HUES48 (cell line): ENCODE data around the gene CITED2.
A peak's percentile ranks its signal among the peaks of the same experiment; 100 is the strongest.
"Not testable (repeated sequence)": the region's sequence is repeated elsewhere in the genome, so short reads cannot be mapped to it uniquely, and the experiment has no call there.

Source experiments
- H3K27ac ChIP-seq: one replicate; pipeline ENCODE4 v1.7.0; 2013; ENCODE audit warnings: low read depth, low read length, inconsistent platforms
- H3K27me3 ChIP-seq: 2 replicates; pipeline ENCODE4 v1.6.1; 2013; ENCODE audit warnings: mild to moderate bottlenecking, low read length; ENCODE audit not compliant: control insufficient read depth, insufficient read depth
- H3K36me3 ChIP-seq: 2 replicates; pipeline ENCODE4 v1.6.1; 2013; ENCODE audit warnings: low read length; ENCODE audit not compliant: control insufficient read depth, insufficient read depth
- H3K4me1 ChIP-seq: 2 replicates; pipeline ENCODE4 v1.6.1; 2013; ENCODE audit warnings: mild to moderate bottlenecking, low read length; ENCODE audit not compliant: control insufficient read depth, insufficient read depth
- H3K4me3 ChIP-seq: 2 replicates; pipeline ENCODE4 v1.5.1; 2013; ENCODE audit warnings: mild to moderate bottlenecking, low read depth, low read length
- H3K9ac ChIP-seq: 2 replicates; pipeline ENCODE4 v1.6.1; 2013; ENCODE audit warnings: mild to moderate bottlenecking, low read depth, low read length, moderate library complexity
- H3K9me3 ChIP-seq: 2 replicates; pipeline ENCODE4 v1.6.1; 2013; ENCODE audit warnings: low read length; ENCODE audit not compliant: control insufficient read depth, insufficient read depth

Gene CITED2

GRCh38 chr6:139374357-139375225, at the start of gene CITED2:
Gene CITED2 (minus strand): TSS chr6:139374648. CDS start chr6:139373944, 704 bp downstream.
- Histone ChIP-seq H3K4me1 (peaks cover 36% of the 10 kb centered on the region), H3K27me3 (no peaks in the 10 kb centered on the region), H3K27ac (peak within 1 kb of the TSS; percentile 96), H3K9me3 (no peaks in the 10 kb centered on the region), H3K36me3 (peaks cover 17% of the 10 kb centered on the region), H3K9ac (peak within 1 kb of the TSS; percentile 89), H3K4me3 (peak within 1 kb of the TSS; percentile 89)

- Histone ChIP-seq H3K27ac (no peak overlapping the region), H3K36me3 (no peaks in the 10 kb centered on the region), H3K4me3 (no peak overlapping the region), H3K9me3 (no peaks in the 10 kb centered on the region), H3K4me1 (no peaks in the 10 kb centered on the region), H3K9ac (no peak overlapping the region), H3K27me3 (no peaks in the 10 kb centered on the region)
Observed at GRCh38 chr6:139423037-139423703, 48.7 kb upstream of the CITED2 start.

GRCh38 chr6:139422105-139423036, 47.9 kb upstream of the CITED2 start:
- Histone ChIP-seq H3K4me3 (no peak overlapping the region), H3K9me3 (no peaks in the 10 kb centered on the region), H3K9ac (no peak overlapping the region), H3K27ac (no peak overlapping the region), H3K36me3 (no peaks in the 10 kb centered on the region), H3K4me1 (no peaks in the 10 kb centered on the region), H3K27me3 (no peaks in the 10 kb centered on the region)

- Histone ChIP-seq H3K36me3 (no peaks in the 10 kb centered on the region), H3K4me1 (no peaks in the 10 kb centered on the region), H3K27ac (no peak overlapping the region), H3K4me3 (no peak overlapping the region), H3K27me3 (no peaks in the 10 kb centered on the region), H3K9me3 (no peaks in the 10 kb centered on the region), H3K9ac (no peak overlapping the region)
Observed at GRCh38 chr6:139418481-139419132, 44.2 kb upstream of the CITED2 start.

GRCh38 chr6:139416146-139416545, 41.7 kb upstream of the CITED2 start:
- Histone ChIP-seq H3K9ac (no peak overlapping the region), H3K27ac (no peak overlapping the region), H3K4me1 (no peaks in the 10 kb centered on the region), H3K36me3 (no peaks in the 10 kb centered on the region), H3K4me3 (no peak overlapping the region), H3K9me3 (no peaks in the 10 kb centered on the region), H3K27me3 (no peaks in the 10 kb centered on the region)

- no peak overlapping the region for H3K27ac ChIP-seq
- no peaks in the 10 kb centered on the region for H3K4me1 ChIP-seq
- H3K9me3 ChIP-seq: no peaks in the 10 kb centered on the region
- H3K9ac ChIP-seq: no peak overlapping the region
- H3K36me3 ChIP-seq: no peaks in the 10 kb centered on the region
- no peaks in the 10 kb centered on the region for H3K27me3 ChIP-seq
- no peak overlapping the region for H3K4me3 ChIP-seq
Observed at GRCh38 chr6:139415365-139415764, 40.9 kb upstream of the CITED2 start.

- H3K4me1 ChIP-seq, H3K9ac ChIP-seq, H3K36me3 ChIP-seq, H3K4me3 ChIP-seq, H3K27ac ChIP-seq, H3K27me3 ChIP-seq, H3K9me3 ChIP-seq: not testable (repeated sequence)
Observed at GRCh38 chr6:139412103-139412502, 37.7 kb upstream of the CITED2 start.

- H3K27me3 ChIP-seq: no peaks in the 10 kb centered on the region
- H3K36me3 ChIP-seq: no peaks in the 10 kb centered on the region
- 0 out of 2 replicates have a peak, but pooled peaks cover 8% of the 10 kb centered on the region for H3K4me1 ChIP-seq
- no peak overlapping the region for H3K9ac ChIP-seq
- H3K27ac ChIP-seq: no peak overlapping the region
- H3K9me3 ChIP-seq: no peaks in the 10 kb centered on the region
- H3K4me3 ChIP-seq: no peak overlapping the region
Observed at GRCh38 chr6:139409026-139409425, 34.6 kb upstream of the CITED2 start.

GRCh38 chr6:139407718-139408222, 33.3 kb upstream of the CITED2 start:
- H3K9me3 ChIP-seq: no peaks in the 10 kb centered on the region
- H3K9ac ChIP-seq: no peak overlapping the region
- no peak overlapping the region for H3K27ac ChIP-seq
- H3K4me1 ChIP-seq: 0 out of 2 replicates have a peak, but pooled peaks cover 8% of the 10 kb centered on the region
- H3K27me3 ChIP-seq: no peaks in the 10 kb centered on the region
- H3K36me3 ChIP-seq: no peaks in the 10 kb centered on the region
- no peak overlapping the region for H3K4me3 ChIP-seq
